Measurements from ENCODE around the gene RHOBTB3.
"Not testable (repeated sequence)": the region's sequence is repeated elsewhere in the genome, so short reads cannot be mapped to it uniquely, and the experiment has no call there.

The RHOBTB3 gene, protein sequence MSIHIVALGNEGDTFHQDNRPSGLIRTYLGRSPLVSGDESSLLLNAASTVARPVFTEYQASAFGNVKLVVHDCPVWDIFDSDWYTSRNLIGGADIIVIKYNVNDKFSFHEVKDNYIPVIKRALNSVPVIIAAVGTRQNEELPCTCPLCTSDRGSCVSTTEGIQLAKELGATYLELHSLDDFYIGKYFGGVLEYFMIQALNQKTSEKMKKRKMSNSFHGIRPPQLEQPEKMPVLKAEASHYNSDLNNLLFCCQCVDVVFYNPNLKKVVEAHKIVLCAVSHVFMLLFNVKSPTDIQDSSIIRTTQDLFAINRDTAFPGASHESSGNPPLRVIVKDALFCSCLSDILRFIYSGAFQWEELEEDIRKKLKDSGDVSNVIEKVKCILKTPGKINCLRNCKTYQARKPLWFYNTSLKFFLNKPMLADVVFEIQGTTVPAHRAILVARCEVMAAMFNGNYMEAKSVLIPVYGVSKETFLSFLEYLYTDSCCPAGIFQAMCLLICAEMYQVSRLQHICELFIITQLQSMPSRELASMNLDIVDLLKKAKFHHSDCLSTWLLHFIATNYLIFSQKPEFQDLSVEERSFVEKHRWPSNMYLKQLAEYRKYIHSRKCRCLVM

DNA sequence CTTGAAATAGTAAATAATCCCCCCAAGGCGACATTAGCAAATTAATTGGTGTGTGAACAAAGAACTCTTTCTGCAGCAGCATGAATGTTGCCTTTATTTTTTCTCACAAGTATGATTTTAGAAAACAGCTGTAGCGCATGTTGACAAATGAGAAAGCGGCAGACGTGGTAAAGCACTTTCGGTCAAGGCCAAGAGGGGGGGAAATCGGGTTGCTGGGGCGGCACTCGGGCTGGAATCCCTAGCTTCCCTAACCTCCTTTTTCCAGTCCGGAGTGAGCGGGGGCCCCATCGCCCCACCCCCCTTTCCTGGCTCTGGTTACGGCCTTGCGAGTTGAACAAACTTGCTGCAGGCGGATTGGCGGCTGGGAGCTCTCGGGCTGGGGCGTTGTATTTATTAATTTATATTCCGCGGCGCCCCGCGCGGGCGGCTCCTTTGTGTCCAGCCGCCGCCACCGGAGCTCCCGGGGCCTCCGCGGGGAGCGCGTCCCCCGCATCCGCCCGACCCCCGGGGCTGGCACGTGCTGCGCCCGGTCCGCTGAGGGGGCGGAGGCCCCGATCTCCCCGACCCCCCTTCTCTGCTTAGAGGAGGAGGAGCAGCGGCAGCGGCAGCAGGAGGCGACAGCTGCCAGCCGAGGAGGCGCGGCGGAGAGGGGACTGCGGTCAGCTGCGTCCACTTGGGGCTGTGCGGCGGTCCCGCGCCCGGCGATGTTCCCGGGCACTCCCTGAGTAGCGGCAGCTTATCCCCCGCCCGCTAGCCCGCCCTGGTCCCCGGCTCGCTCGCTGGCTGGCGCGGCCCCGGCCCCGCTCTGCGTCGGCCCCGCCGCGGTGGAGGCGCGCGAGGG lies at the start of gene RHOBTB3:
RHOBTB3 (plus strand) TSS at position 607 of the 841 bp plus-strand sequence. CDS start 347 bp downstream, outside the sequence.
- peaks cover 60% of the 10 kb centered on the region for H3K27me3 Mint-ChIP-seq
- peak; percentile 61 for ATAC-seq (replicated peaks; ENCODE audit: extremely low read depth, poor library complexity, severe bottlenecking)
- no peaks in the 10 kb centered on the region for H3K9me3 Mint-ChIP-seq
- peak within 1 kb of the TSS; percentile 81 for H3K4me3 Mint-ChIP-seq
- peak in 1 of 2 donors; percentile 23 for DNase-seq (ENCODE audit: low spot score in 2 of 2)
- peak within 1 kb of the TSS; percentile 41 for H3K27ac Mint-ChIP-seq (ENCODE audit: low read depth)
- peaks cover 3% of the 10 kb centered on the region for H3K36me3 Mint-ChIP-seq (ENCODE audit: insufficient read depth)
- peaks cover 19% of the 10 kb centered on the region for H3K4me1 Mint-ChIP-seq

DNA sequence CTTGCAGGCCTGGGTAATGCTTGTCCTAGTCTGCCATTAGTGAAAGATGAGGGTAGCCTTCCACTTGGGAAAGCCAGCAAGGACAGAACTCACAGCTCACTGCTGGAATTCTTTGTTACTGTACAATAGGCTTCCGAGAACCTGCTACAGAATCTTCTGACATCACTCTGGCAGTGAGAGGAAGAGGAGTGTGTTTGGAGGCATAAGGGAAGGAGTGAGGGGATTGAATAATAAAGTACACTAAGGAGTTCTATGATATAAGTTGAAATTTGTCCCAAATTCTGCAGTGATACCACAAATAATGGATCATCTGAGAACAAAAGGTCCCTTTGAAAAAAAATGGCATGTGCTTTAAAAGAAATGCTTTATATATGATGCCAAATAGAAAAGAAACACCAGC lies 48.2 kb upstream of the RHOBTB3 start, which contains the start of gene SPATA9:
SPATA9 (minus strand) TSS at position 101 of the 400 bp plus-strand sequence. CDS start 137 bp downstream, outside the sequence.
- H3K4me3 Mint-ChIP-seq: no peak within 1 kb of the TSS
- DNase-seq (ENCODE audit: low spot score in 2 of 2): no peak
- H3K27me3 Mint-ChIP-seq: peaks cover 30% of the 10 kb centered on the region
- no peak for ATAC-seq (replicated peaks; ENCODE audit: extremely low read depth, poor library complexity, severe bottlenecking)
- H3K9me3 Mint-ChIP-seq: no peaks in the 10 kb centered on the region
- no peaks in the 10 kb centered on the region for H3K36me3 Mint-ChIP-seq (ENCODE audit: insufficient read depth)
- H3K27ac Mint-ChIP-seq (ENCODE audit: low read depth): no peak within 1 kb of the TSS
- H3K4me1 Mint-ChIP-seq: no peaks in the 10 kb centered on the region

DNA sequence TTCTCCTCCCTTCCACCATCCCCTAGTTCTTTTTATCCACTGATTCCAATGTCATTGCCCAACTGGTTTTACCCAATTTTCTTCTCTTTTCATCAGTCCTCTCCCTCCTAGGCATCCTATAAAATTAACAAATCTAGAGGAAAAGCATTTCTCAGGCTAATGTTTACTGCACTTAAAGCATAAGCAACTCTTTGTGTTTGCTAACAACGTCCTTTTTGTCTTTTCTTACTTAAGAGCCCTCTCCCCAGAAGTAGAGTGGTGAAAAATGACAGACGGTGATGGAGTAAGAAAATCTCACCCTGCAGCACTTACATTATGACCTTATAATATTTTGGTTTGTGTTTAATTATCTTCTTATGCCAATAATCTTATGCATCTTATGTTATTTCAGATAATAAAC lies 46.8 kb upstream of the RHOBTB3 start:
- Mint-ChIP-seq H3K27me3 (peaks cover 30% of the 10 kb centered on the region), H3K27ac (ENCODE audit: low read depth) (no peak overlapping the region), H3K4me1 (no peaks in the 10 kb centered on the region), H3K9me3 (no peaks in the 10 kb centered on the region), H3K36me3 (ENCODE audit: insufficient read depth) (no peaks in the 10 kb centered on the region), H3K4me3 (no peak overlapping the region)
- no peak for ATAC-seq (replicated peaks; ENCODE audit: extremely low read depth, poor library complexity, severe bottlenecking)
- DNase-seq (ENCODE audit: low spot score in 2 of 2): no peak

DNA sequence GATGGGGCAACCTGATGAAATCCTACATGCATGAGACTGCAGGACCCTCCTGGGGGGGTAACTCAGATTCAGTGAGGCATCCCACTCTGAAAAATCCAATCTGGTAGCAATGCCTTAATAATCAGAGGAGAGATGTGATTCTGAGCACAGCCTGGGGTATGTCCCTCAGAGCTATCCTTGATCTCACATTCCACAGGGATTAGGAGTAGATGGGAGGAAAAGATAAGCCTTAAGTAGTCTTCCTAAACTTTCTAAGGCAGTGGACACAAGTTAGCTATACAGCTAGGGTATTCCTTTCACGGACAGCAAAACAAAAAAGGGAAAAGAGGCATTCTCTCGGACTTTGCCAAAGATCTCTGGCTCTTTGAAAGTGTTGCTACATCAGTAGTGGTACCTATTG lies 44.5 kb upstream of the RHOBTB3 start:
- H3K36me3 Mint-ChIP-seq (ENCODE audit: insufficient read depth): no peaks in the 10 kb centered on the region
- DNase-seq (ENCODE audit: low spot score in 2 of 2): no peak

DNA sequence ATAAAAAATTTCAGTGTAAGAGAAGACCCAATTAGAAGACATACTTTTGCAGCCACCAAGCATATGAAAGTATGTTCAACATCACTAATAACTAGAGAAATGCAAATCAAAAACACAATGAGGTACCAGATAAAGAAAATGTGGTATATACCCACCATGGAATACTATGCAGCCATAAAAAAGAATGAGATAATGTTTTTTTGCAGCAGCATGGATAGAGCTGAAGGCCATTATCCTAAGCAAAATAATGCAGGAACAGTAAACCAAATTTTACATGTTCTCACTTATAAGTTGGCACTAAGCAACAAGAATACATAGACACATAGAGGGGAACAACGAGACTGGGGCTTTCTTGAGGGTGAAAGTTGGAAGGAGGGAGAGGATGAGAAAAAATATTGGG lies 41.5 kb upstream of the RHOBTB3 start:
- Mint-ChIP-seq H3K27ac (ENCODE audit: low read depth) (no peak overlapping the region), H3K36me3 (ENCODE audit: insufficient read depth) (no peaks in the 10 kb centered on the region), H3K4me1 (no peaks in the 10 kb centered on the region), H3K9me3 (no peaks in the 10 kb centered on the region), H3K27me3 (peaks cover 3% of the 10 kb centered on the region), H3K4me3 (no peak overlapping the region)
- no peak for ATAC-seq (replicated peaks; ENCODE audit: extremely low read depth, poor library complexity, severe bottlenecking)
- DNase-seq (ENCODE audit: low spot score in 2 of 2): no peak

More for the DNA sequence above, 44.5 kb upstream of the RHOBTB3 start:
- Mint-ChIP-seq H3K27ac (ENCODE audit: low read depth) (no peak overlapping the region), H3K4me3 (no peak overlapping the region), H3K9me3 (no peaks in the 10 kb centered on the region), H3K27me3 (peaks cover 20% of the 10 kb centered on the region), H3K4me1 (no peaks in the 10 kb centered on the region)
- no peak for ATAC-seq (replicated peaks; ENCODE audit: extremely low read depth, poor library complexity, severe bottlenecking)

DNA sequence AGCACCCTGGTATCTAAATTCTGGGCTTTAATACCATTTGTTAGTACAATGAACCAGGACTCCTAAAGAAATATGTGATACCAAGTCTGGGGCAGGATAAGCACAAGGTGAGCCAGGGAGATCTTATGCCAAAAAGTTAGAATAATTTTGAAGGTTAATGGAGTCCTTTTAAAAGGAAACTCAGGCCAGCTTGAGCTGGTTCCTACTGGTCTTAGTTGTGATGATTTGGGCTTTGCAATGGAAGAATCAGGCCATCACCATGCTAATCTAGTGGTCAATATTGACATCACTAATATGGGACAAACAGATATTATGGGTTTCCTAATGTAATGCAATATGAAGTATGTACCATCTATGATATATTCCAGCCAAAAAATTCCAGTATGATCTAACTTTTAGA lies 40.8 kb upstream of the RHOBTB3 start:
- no peaks in the 10 kb centered on the region for H3K4me1 Mint-ChIP-seq
- ATAC-seq (replicated peaks; ENCODE audit: extremely low read depth, poor library complexity, severe bottlenecking) (no peak), DNase-seq (ENCODE audit: low spot score in 2 of 2) (no peak)
- H3K27ac Mint-ChIP-seq (ENCODE audit: low read depth): no peak overlapping the region
- no peaks in the 10 kb centered on the region for H3K36me3 Mint-ChIP-seq (ENCODE audit: insufficient read depth)
- H3K27me3 Mint-ChIP-seq: no peaks in the 10 kb centered on the region
- H3K4me3 Mint-ChIP-seq: no peak overlapping the region
- H3K9me3 Mint-ChIP-seq: no peaks in the 10 kb centered on the region

DNA sequence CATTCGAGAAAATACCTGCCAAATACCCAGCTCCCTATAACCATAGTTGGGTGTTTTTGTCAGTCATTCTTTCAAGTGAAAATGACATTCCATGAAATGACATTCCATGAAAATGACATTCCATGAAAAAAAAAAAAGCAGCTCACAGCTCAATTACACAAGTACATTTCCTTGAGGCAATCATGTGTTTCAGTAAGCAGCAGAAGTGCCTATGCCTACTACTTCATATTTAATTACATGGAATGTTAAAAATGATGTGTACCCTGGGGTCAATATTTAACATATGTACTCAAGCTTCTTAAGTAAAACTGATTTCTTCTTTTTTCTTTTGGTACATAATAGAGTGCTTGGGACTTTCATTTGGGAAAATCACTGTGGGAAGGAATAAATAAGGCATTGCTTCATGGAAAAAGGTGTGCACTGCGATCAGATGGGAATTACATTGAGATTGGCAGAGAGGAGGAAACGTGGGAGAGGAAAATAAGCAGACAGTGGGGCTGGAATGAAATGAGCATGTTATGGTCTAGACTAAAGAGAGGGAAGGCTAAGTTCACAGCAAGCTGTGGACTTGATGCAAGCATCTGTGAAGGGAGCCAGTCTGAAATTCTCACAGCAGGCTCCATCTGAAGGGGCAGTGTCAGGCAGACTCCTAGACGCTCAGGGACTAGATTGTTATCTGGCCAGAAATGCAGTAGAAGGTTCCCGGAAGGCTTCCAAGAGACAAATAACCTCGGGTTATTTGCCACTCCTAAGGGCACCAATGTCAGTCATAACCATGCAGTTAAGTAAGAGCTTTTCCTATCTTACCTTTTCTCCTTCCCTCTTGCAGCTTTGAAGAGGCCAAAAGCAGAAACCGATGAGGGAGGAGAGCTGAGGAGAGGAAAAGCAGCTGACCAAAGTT lies 33.1 kb upstream of the RHOBTB3 start:
- ATAC-seq (replicated peaks; ENCODE audit: extremely low read depth, poor library complexity, severe bottlenecking): no peak
- Mint-ChIP-seq H3K9me3 (no peaks in the 10 kb centered on the region), H3K36me3 (ENCODE audit: insufficient read depth) (no peaks in the 10 kb centered on the region), H3K4me3 (no peak overlapping the region), H3K27me3 (peaks cover 50% of the 10 kb centered on the region), H3K27ac (ENCODE audit: low read depth) (no peak overlapping the region), H3K4me1 (no peaks in the 10 kb centered on the region)
- no peak for DNase-seq (ENCODE audit: low spot score in 2 of 2)

DNA sequence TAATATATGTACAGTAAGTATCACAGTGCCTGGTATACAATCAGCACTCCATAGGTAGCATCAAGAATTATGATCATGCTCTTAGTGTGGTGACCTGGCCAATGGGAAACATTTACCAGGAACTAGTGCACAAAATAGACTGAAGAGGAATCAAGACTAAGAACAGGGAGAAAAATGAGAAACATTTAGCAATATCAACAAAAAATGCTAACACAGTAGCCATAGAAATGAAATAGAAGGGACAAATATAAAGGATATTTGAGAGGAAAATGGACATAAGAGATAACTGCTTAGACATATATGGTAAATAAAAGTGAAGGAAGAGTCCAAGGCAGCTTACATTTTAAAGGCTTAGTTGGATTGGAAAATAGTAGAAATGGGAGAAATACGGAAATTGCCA lies 31.8 kb upstream of the RHOBTB3 start:
- H3K27me3 Mint-ChIP-seq: peaks cover 50% of the 10 kb centered on the region
- H3K9me3 Mint-ChIP-seq: no peaks in the 10 kb centered on the region
- DNase-seq (ENCODE audit: low spot score in 2 of 2): no peak
- H3K27ac Mint-ChIP-seq (ENCODE audit: low read depth): no peak overlapping the region
- no peak for ATAC-seq (replicated peaks; ENCODE audit: extremely low read depth, poor library complexity, severe bottlenecking)
- no peak overlapping the region for H3K4me3 Mint-ChIP-seq
- no peaks in the 10 kb centered on the region for H3K4me1 Mint-ChIP-seq
- H3K36me3 Mint-ChIP-seq (ENCODE audit: insufficient read depth): no peaks in the 10 kb centered on the region

DNA sequence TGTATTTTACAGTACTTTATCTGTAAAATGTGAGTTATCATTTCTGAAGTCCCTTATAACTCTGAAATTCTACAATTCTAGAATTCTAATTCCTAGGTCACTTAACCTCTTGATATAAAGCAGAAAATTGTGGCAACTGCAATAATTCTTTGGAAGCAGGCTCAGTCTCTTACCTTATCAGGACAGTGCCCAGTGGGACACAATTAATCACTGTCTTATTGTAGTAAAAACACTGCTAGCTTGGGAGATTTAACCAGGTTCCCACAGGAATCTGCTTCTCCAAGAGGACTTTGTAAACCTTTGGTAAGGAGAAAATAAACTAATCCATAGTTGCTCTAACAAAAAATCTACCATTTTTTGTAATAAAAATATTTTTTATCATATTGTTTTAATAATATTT lies 30.1 kb upstream of the RHOBTB3 start:
- peaks cover 44% of the 10 kb centered on the region for H3K27me3 Mint-ChIP-seq
- no peaks in the 10 kb centered on the region for H3K9me3 Mint-ChIP-seq
- H3K4me1 Mint-ChIP-seq: no peaks in the 10 kb centered on the region
- no peak for ATAC-seq (replicated peaks; ENCODE audit: extremely low read depth, poor library complexity, severe bottlenecking)
- no peak for DNase-seq (ENCODE audit: low spot score in 2 of 2)
- H3K4me3 Mint-ChIP-seq: no peak overlapping the region
- H3K27ac Mint-ChIP-seq (ENCODE audit: low read depth): no peak overlapping the region
- no peaks in the 10 kb centered on the region for H3K36me3 Mint-ChIP-seq (ENCODE audit: insufficient read depth)

DNA sequence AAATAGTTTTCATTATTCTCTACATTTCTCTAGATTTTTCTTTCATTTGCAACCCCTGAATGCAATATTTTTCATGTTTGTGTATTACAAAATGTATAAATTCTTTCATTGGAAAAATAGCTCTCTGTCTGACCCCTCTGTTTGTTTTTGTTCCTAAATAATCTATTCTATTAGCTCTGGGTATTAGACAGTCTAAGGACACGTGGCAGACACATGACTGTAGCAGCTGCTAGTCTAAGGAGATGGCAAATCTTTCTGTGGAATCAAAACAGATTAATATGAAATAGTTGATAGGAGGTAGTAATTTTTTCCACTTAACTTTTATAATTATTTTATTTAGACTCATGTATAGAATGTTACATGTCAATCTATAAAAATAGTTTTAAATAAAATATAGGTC lies 27.0 kb upstream of the RHOBTB3 start:
- ATAC-seq (replicated peaks; ENCODE audit: extremely low read depth, poor library complexity, severe bottlenecking) (no peak), DNase-seq (ENCODE audit: low spot score in 2 of 2) (no peak)
- no peak overlapping the region for H3K4me3 Mint-ChIP-seq
- H3K9me3 Mint-ChIP-seq: no peaks in the 10 kb centered on the region
- H3K27ac Mint-ChIP-seq (ENCODE audit: low read depth): no peak overlapping the region
- peaks cover 18% of the 10 kb centered on the region for H3K27me3 Mint-ChIP-seq
- H3K36me3 Mint-ChIP-seq (ENCODE audit: insufficient read depth): no peaks in the 10 kb centered on the region
- H3K4me1 Mint-ChIP-seq: no peaks in the 10 kb centered on the region

DNA sequence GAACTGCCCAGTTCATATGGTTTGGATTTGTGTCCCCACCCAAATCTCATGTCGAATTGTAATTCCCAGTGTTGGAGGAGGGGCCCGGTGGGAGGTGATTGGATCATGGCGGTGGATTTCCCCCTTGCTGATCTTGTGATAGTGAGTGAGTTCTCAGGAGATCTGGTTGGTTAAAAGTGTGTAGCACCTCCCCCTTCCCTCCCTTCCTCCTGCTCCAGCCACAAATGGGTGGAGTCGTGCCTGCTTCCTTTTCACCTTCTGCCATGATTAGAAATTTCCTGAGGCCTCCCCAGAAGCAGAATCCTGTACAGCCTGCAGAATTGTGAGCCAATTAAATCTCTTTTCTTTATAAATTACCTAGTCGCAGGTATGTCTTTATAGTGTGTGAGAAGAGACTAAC lies 24.9 kb upstream of the RHOBTB3 start:
- not testable (repeated sequence) for ATAC-seq (replicated peaks; ENCODE audit: extremely low read depth, poor library complexity, severe bottlenecking); H3K27ac Mint-ChIP-seq (ENCODE audit: low read depth); DNase-seq (ENCODE audit: low spot score in 2 of 2); H3K4me3 Mint-ChIP-seq; H3K36me3 Mint-ChIP-seq (ENCODE audit: insufficient read depth); H3K4me1 Mint-ChIP-seq; H3K9me3 Mint-ChIP-seq; H3K27me3 Mint-ChIP-seq

DNA sequence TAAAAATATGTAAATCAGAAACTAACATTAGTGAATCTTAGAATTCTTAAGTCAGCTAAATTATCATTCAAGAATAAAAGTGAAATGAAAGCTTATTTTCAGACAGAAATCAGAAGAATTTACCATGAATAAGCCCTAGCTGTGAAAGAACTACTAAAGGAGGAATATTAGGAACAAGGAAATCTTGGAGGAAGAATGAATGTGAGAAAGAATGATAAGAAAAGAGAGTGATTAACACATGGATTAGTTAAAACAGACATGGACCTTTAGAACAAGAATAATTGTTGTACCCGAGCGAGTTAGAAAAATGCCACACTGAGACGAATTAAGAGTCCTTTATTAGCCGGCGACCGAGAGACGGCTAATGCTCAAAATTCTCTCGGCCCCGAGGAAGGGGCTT lies 24.1 kb upstream of the RHOBTB3 start:
- no peaks in the 10 kb centered on the region for H3K9me3 Mint-ChIP-seq

More for the DNA sequence above, 24.1 kb upstream of the RHOBTB3 start:
- Mint-ChIP-seq H3K27ac (ENCODE audit: low read depth) (no peak overlapping the region), H3K4me3 (no peak overlapping the region), H3K27me3 (peaks cover 3% of the 10 kb centered on the region), H3K4me1 (no peaks in the 10 kb centered on the region), H3K36me3 (ENCODE audit: insufficient read depth) (no peaks in the 10 kb centered on the region)
- DNase-seq (ENCODE audit: low spot score in 2 of 2) (no peak), ATAC-seq (replicated peaks; ENCODE audit: extremely low read depth, poor library complexity, severe bottlenecking) (no peak)

Data from central memory CD8-positive, alpha-beta T cell (primary cell).